ENCODE measurements around the gene SIGLEC8.

DNA sequence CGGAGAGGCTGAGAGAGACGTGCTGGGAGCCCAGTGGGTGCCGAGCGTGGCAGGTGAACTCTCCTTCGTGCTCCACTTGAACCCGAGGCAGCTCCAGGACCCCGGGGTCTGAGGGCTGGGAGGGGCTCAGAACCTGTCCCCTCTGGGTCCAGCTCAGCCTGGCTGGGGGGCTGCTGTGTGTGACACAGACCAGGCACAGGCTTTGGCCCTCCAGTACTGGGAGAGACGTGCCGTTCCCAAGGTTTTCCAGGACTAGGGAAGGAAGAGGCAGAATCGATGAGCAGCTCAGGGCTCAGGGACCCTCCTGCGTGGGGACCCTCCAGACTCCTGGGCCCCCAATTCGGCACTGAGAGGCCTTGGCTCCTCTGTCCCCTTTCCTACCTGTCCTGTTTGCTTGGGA lies 43.1 kb downstream of the SIGLEC8 start:
- no peak for TF ChIP-seq CTCF (conservative IDR thresholded peaks at IDR 0.05)
- TF ChIP-seq ZFX (IDR thresholded peaks at IDR 0.05), result no peak

Measured in C4-2B (cell line).